GM13977 (cell line): ENCODE data around the gene ITGA11.

Experiments
- DNase-seq: peaks from one replicate; pipeline ENCODE4 v3.0.0; 2012; ENCODE audit warnings: low spot score
- CTCF ChIP-seq: IDR thresholded peaks from 2 replicates; pipeline ENCODE4 v1.5.1; 2012; ENCODE audit warnings: mild to moderate bottlenecking, control low read depth; ENCODE audit not compliant: insufficient read depth; ENCODE audit errors: extremely low read depth, missing control alignments
- in situ Hi-C: fragments of 300-500 bp; cut with MboI; formaldehyde crosslinking; loops from one replicate; pipeline ENCODE4 v1.12.0; 2022; ENCODE audit warnings: low sequenced_read_pairs, low pct_unique_long_range_greater_than_20kb, mixed read lengths, inconsistent platforms; ENCODE audit not compliant: unreplicated experiment

ITGA11 gene

GRCh38 chr15:68431792-68432401, at the start of gene ITGA11:
ITGA11 (minus strand) TSS chr15:68432163; CDS start chr15:68432066, 97 bp downstream.
- TF ChIP-seq CTCF: no peak
- in situ Hi-C loops: no loop called here
- DNase-seq: peak; percentile 69

GRCh38 chr15:68481321-68481720, 49.4 kb upstream of the ITGA11 start:
- in situ Hi-C loops: no loop called here
- DNase-seq: no peak
- no peak for TF ChIP-seq CTCF

GRCh38 chr15:68480296-68480695, 48.3 kb upstream of the ITGA11 start:
- no peak for TF ChIP-seq CTCF
- no peak for DNase-seq
- in situ Hi-C loops: no loop called here

- in situ Hi-C loops: no loop called here
- DNase-seq: no peak
- TF ChIP-seq CTCF: no peak
These were observed 47.9 kb upstream of the ITGA11 start for GRCh38 chr15:68479870-68480269.

GRCh38 chr15:68479406-68479805, 47.4 kb upstream of the ITGA11 start:
- in situ Hi-C loops: no loop called here

GRCh38 chr15:68478853-68479252, 46.9 kb upstream of the ITGA11 start:
- DNase-seq: no peak
- TF ChIP-seq CTCF: no peak
- in situ Hi-C loops: no loop called here

More at GRCh38 chr15:68479406-68479805, 47.4 kb upstream of the ITGA11 start:
- TF ChIP-seq CTCF: no peak
- no peak for DNase-seq
